ENCODE measurements around the gene FLG2. TPM values are rescaled to one million over a fixed set of nuclear protein-coding genes. Genes with fewer than 3 reads are reported as not detected.

Gene FLG2
- total RNA-seq, 1 experiment from 2014 or later: not detected

DNA sequence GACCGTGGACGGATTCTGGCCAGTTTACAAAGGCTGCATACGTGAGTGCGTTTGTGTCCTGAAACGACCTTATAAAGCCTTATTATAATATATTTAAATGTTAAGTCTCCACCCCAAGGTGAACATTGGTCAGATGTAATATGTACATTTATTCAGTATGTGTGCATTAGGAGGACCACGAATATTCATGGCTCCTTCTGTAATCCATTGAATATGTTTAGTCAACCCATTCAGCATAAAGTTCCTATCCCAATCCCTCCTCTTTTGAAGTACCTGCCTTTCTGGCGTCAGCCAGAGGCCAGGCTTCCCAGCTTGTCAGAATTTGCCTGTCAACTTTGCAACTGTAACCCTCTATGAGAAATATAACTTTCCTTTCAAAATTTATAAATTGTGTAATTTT lies 24.4 kb downstream of the FLG2 start:
- Histone ChIP-seq H3K36me3 (ENCODE audit: low read depth) (no peaks in the 10 kb centered on the region), H3K4me1 (replicated peaks; ENCODE audit: insufficient read depth) (no peaks in the 10 kb centered on the region), H4K20me1 (ENCODE audit: insufficient read depth) (peaks cover 3% of the 10 kb centered on the region; the same call in 1 of the 2 replicates), H3K79me2 (ENCODE audit: low read depth) (no peaks in the 10 kb centered on the region), H3K9me2 (ENCODE audit: insufficient read depth) (no peaks in the 10 kb centered on the region), H3K27ac (no peak overlapping the region), H3K4me3 (no peak overlapping the region), H3F3A (ENCODE audit: insufficient read depth, low read depth) (no peaks in the 10 kb centered on the region), H3K4me2 (no peak overlapping the region), H2AFZ (no peak overlapping the region), H3K9me3 (ENCODE audit: insufficient read depth, low read depth) (no peaks in the 10 kb centered on the region), H3K27me3 (ENCODE audit: insufficient read depth, low read depth) (no peaks in the 10 kb centered on the region)
- TF ChIP-seq CTCF (conservative IDR thresholded peaks at IDR 0.05) (no peak), EZH2 (IDR thresholded peaks at IDR 0.05; ENCODE audit: low read depth) (no peak)
- intact Hi-C loops (cut with micrococcal nuclease; ENCODE audit: unreplicated experiment): no loop called here
- ChIA-PET POLR2A (ENCODE audit: unreplicated experiment) (no interaction called here), CTCF (no interaction called here)
- BruUV-seq (replicated peaks): no TSS peak
- DNase-seq: no peak

DNA sequence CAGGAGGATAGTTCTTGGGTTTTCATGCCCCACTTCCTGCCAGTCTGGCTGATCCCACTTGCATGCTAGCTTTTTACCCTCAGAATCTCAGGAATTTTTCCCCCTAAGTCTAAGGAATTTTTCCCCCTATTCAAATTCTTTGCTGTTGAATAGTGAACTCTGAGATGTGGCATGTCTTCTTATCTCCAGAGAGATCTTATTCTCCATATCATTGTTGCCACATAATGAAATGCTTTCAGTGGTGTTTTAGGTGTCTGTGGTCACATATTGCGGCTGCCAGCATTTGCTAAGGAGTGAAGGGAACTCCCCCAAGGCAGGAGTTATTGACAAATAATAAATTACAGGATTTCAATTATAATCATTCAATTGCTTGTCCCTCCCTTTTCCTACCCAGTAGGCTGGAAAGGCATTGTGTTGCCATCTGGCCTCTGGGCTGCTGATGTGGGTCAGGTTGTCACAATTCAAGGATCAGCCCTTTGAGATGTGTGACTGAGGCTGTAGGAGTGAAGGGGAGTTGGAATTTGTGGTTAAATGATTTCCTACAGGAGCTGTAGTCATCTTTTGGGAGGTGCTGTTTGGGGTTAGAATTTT lies 30.9 kb downstream of the FLG2 start:
- DNase-seq: no peak
- Histone ChIP-seq H4K20me1 (ENCODE audit: insufficient read depth) (no peaks in the 10 kb centered on the region), H3K36me3 (ENCODE audit: low read depth) (no peaks in the 10 kb centered on the region), H3K27me3 (ENCODE audit: insufficient read depth, low read depth) (no peaks in the 10 kb centered on the region; the same call in 1 of the 2 replicates), H3F3A (ENCODE audit: insufficient read depth, low read depth) (no peaks in the 10 kb centered on the region), H2AFZ (no peak overlapping the region), H3K4me3 (no peak overlapping the region), H3K9me3 (ENCODE audit: insufficient read depth, low read depth) (no peaks in the 10 kb centered on the region), H3K4me1 (replicated peaks; ENCODE audit: insufficient read depth) (no peaks in the 10 kb centered on the region), H3K79me2 (ENCODE audit: low read depth) (no peaks in the 10 kb centered on the region), H3K27ac (no peak overlapping the region), H3K4me2 (no peak overlapping the region), H3K9me2 (ENCODE audit: insufficient read depth) (no peaks in the 10 kb centered on the region)
- no TSS peak for BruUV-seq (replicated peaks)
- ChIA-PET CTCF (no interaction called here), POLR2A (ENCODE audit: unreplicated experiment) (no interaction called here)
- intact Hi-C loops (cut with micrococcal nuclease; ENCODE audit: unreplicated experiment): no loop called here
- no peak for TF ChIP-seq CTCF (conservative IDR thresholded peaks at IDR 0.05)
- TF ChIP-seq EZH2 (IDR thresholded peaks at IDR 0.05; ENCODE audit: low read depth): no peak

GRCh38 chr1:152325111-152325510 lies 34.7 kb downstream of the FLG2 start, which contains the start of gene FLG:
Gene FLG, minus strand, starts transcription at chr1:152325239. Its CDS starts 9,783 bp downstream, at chr1:152315456.
- Histone ChIP-seq H3K27me3 (ENCODE audit: insufficient read depth, low read depth) (no peaks in the 10 kb centered on the region; the same call in 1 of the 2 replicates), H3K36me3 (ENCODE audit: low read depth) (no peaks in the 10 kb centered on the region), H4K20me1 (ENCODE audit: insufficient read depth) (no peaks in the 10 kb centered on the region), H3K79me2 (ENCODE audit: low read depth) (no peaks in the 10 kb centered on the region), H3K4me2 (no peak within 1 kb of the TSS), H3K9me3 (ENCODE audit: insufficient read depth, low read depth) (no peaks in the 10 kb centered on the region), H3K4me3 (no peak within 1 kb of the TSS), H2AFZ (no peak within 1 kb of the TSS), H3F3A (ENCODE audit: insufficient read depth, low read depth) (no peaks in the 10 kb centered on the region; the same call in 1 of the 2 replicates), H3K9me2 (ENCODE audit: insufficient read depth) (no peaks in the 10 kb centered on the region), H3K4me1 (replicated peaks; ENCODE audit: insufficient read depth) (no peaks in the 10 kb centered on the region), H3K27ac (no peak within 1 kb of the TSS)
- POLR2A ChIA-PET (ENCODE audit: unreplicated experiment): no interaction called here
- no TSS peak for BruUV-seq (replicated peaks)
- DNase-seq: no peak
- CTCF ChIA-PET: no interaction called here
- TF ChIP-seq CTCF (conservative IDR thresholded peaks at IDR 0.05) (no peak), EZH2 (IDR thresholded peaks at IDR 0.05; ENCODE audit: low read depth) (no peak)
- intact Hi-C loops (cut with micrococcal nuclease; ENCODE audit: unreplicated experiment): no loop called here
